Glomerular visceral epithelial cell (primary cell): Measurements from ENCODE around the gene MPP2.
"Not testable (repeated sequence)": the region's sequence is repeated elsewhere in the genome, so short reads cannot be mapped to it uniquely, and the experiment has no call there.

Experiments
- DNase-seq: peaks from one replicate; pipeline ENCODE4 v3.0.0-alpha.2; 2016; ENCODE audit errors: extremely low spot score

Gene MPP2

GRCh38 chr17:43875476-43876147, 31.7 kb downstream of the MPP2 start:
- no peak for DNase-seq

- DNase-seq = no peak
Observed at GRCh38 chr17:43874293-43874692, 33.0 kb downstream of the MPP2 start.

- no peak for DNase-seq
Observed at GRCh38 chr17:43873815-43874214, 33.5 kb downstream of the MPP2 start.

GRCh38 chr17:43873091-43873490, 34.2 kb downstream of the MPP2 start:
- no peak for DNase-seq

- no peak for DNase-seq
Observed at GRCh38 chr17:43871946-43872690, 35.2 kb downstream of the MPP2 start.

GRCh38 chr17:43869031-43869430, 38.3 kb downstream of the MPP2 start:
- DNase-seq = not testable (repeated sequence)

- DNase-seq = no peak
Observed at GRCh38 chr17:43868226-43868994, 38.9 kb downstream of the MPP2 start.

- no peak for DNase-seq
Observed at GRCh38 chr17:43864161-43864984, 43.0 kb downstream of the MPP2 start.

- DNase-seq = no peak
Observed at GRCh38 chr17:43861960-43862359, 45.4 kb downstream of the MPP2 start.

GRCh38 chr17:43860927-43861622, 46.3 kb downstream of the MPP2 start:
- DNase-seq = no peak

- no peak for DNase-seq
Observed at GRCh38 chr17:43860077-43860725, 47.1 kb downstream of the MPP2 start.

- no peak for DNase-seq
Observed at GRCh38 chr17:43857957-43858600, 49.3 kb downstream of the MPP2 start.

- no peak for DNase-seq
Observed at GRCh38 chr17:43857141-43857540, 50.2 kb downstream of the MPP2 start.

GRCh38 chr17:43856141-43856540, 51.2 kb downstream of the MPP2 start:
- DNase-seq = no peak

GRCh38 chr17:43855061-43855460, 52.3 kb downstream of the MPP2 start:
- no peak for DNase-seq

- no peak for DNase-seq
Observed at GRCh38 chr17:43854498-43854897, 52.8 kb downstream of the MPP2 start.

- DNase-seq = no peak
Observed at GRCh38 chr17:43853546-43853945, 53.8 kb downstream of the MPP2 start.

- DNase-seq = no peak
Observed at GRCh38 chr17:43852571-43852970, 54.8 kb downstream of the MPP2 start.

GRCh38 chr17:43849116-43849515, 58.2 kb downstream of the MPP2 start:
- DNase-seq = no peak

GRCh38 chr17:43848601-43849000, 58.7 kb downstream of the MPP2 start:
- no peak for DNase-seq
